Measurements from ENCODE around the gene ZNF333.

Gene ZNF333

GRCh38 chr19:14689598-14690503 is at the start of gene ZNF333:
Gene ZNF333, plus strand, starts transcription at chr19:14690048. Its CDS starts 3,444 bp downstream, at chr19:14693492.
- DNase-seq, result peak; percentile 72

- DNase-seq, result no peak
Observed at GRCh38 chr19:14648506-14648905, 41.3 kb upstream of the ZNF333 start.

GRCh38 chr19:14649020-14649419 is 40.8 kb upstream of the ZNF333 start:
- DNase-seq, result no peak

DNA sequence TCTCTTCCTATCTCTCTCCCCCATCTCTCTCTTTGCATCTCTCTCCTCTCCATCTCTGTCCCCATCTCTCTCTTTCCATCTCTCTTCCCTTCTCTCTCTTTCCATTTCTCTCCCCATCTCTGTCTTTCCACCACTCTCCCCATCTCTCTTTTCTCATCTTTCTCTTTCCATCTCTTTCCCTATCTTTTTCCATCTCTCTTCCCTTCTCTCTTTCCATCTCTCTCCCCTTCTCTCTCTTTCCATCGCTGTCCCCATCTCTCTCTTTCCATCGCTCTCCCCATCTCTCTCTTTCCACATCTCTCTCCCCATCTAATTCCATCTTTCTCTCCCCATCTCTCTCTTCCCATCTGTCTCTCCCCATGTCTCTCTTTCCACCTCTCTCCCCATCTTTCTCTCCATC is 39.7 kb upstream of the ZNF333 start:
- DNase-seq, result no peak

DNA sequence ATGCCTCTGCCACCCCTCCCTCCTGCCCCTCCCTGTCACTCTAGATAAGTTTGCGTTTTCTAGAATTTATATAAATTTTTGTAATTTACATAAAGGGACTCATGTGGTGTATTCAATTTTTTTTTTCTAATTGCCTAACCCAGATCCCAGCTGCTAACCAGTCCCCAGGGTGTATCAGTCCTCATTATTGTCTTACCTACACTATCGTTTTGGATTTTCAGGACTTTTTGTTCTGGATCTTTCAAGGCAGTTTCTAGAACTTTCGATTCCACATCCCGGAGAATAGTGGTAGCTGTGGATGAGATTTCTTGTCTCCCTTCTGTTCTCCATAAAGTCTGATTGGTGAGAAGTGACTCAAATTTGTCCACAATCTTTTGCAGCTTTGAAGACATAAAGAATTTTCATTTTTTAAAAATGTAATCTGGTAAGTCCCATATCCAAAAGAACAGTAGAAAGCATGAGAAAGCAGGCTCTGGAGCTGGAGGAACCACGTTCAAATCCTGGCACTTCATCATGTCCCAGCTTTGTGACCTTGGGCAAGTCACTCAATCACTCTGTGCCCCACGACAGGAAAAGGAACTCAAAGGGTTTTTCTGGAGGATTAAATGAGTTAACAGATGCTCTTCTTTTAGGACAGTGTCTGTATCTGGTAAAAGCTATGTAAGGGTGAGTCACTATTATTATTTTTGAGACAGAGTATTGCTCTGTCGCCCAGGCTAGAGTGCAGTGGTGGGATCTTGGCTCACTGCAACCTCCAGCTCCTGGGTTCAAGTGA is 34.9 kb upstream of the ZNF333 start:
- no peak for DNase-seq

- DNase-seq, result no peak
Observed at GRCh38 chr19:14655726-14656125, 34.1 kb upstream of the ZNF333 start.

DNA sequence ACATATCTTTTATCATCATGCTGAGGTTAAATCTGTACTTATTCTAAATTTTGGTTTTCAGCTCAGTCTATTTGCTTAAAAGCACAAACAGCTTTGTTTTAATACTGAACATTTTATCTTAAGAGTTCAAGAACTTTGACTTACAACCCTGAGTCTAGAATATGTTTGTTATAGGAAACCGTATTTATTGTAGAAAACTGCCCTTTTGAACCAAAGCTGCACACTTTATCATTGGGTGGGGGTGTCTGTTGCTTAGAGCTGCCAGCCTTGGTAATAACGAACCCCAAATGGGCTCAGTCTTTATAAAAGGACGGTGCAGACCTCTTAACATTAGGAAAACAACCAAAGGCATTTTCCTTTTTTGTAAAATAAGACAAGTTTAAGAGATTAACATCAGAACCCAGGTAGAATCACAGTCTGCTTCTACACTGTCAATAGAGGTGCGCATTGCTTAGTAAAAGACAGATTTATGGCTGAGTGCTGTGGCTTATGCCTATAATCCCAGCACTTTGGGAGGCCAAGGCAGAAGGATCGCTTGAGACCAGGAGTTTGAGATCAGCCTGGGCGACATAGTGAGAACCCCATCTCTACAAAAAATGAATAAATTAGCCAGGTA is 29.9 kb upstream of the ZNF333 start:
- DNase-seq, result no peak

DNA sequence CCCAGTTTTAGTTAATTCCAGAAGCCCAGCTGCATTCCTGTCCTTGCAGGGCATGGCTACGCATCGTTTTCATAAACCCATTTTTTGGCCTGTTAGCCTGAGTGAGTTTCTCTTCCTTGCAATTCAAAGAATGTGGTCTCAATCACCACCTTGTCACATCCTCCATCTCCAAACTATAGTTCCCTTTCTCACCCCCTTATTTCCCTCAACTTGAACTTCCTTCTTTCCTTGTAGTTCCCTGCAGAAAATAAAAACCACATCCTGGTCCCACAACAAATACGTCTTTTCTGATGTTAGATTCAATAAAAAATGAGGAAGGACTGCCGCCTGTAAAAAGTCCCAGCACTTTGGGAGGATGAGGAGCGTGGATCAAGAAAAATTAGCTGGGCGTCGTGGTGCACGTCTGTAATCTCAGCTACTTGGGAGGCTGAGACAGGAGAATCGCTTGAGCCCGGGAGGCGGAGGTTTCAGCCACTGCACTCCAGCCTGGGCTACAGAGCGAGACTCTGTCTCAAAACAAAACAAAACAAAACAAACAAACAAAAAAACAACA is 28.4 kb upstream of the ZNF333 start:
- DNase-seq, result no peak

- DNase-seq, result no peak
Observed at GRCh38 chr19:14669940-14670339, 19.9 kb upstream of the ZNF333 start.

- no peak for DNase-seq
Observed at GRCh38 chr19:14670408-14670807, 19.4 kb upstream of the ZNF333 start.

- DNase-seq, result no peak
Observed at GRCh38 chr19:14672188-14672872, 17.5 kb upstream of the ZNF333 start.

GRCh38 chr19:14673088-14673487 is 16.8 kb upstream of the ZNF333 start:
- no peak for DNase-seq

DNA sequence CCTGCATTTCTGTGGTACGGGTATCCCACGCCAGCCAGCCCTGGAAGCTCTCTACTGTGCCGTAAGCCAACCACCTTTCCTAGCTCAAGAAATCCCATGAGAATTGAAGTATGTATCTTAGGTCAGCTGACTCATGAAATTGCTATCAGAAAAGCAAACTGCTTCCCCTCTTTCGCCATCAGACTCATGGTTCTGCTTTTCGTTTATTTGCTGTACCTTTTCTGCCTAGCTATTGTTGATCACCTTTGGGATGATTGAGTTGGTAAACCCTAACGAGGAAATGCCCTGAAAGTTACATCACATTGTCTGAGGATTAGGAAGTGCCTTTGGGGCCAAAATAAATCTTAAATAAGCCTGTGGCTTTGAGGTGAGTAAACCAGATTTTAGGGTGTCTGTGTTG is 15.1 kb upstream of the ZNF333 start, which contains the start of gene ADGRE3:
TSS of gene ADGRE3 (minus strand) at position 81 of the 400 bp plus-strand sequence. CDS start at position 7, 74 bp downstream.
- DNase-seq, result no peak

DNA sequence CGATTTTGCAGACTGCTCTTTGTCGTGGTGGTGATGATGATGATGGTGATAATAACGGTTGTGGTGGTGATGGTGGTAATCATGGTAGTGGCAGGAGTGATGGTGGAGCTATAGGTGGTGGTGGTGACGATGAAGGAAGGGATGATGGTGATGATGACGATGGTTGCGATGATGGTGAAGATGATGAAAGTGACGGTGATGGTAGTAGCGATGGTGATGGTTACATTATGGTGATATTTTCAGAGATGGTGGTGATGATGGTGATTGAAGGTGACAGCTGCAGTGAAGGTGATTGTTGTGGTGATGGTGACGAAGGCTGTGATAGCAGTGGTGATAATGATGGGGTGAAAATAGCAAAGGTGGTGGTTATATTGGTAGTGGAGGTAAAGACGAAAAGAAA is 13.1 kb upstream of the ZNF333 start:
- DNase-seq, result no peak

- no peak for DNase-seq
Observed at GRCh38 chr19:14677464-14677863, 12.4 kb upstream of the ZNF333 start.

- DNase-seq, result no peak
Observed at GRCh38 chr19:14678199-14678598, 11.6 kb upstream of the ZNF333 start.

GRCh38 chr19:14682084-14682483 is 7.8 kb upstream of the ZNF333 start:
- no peak for DNase-seq

DNA sequence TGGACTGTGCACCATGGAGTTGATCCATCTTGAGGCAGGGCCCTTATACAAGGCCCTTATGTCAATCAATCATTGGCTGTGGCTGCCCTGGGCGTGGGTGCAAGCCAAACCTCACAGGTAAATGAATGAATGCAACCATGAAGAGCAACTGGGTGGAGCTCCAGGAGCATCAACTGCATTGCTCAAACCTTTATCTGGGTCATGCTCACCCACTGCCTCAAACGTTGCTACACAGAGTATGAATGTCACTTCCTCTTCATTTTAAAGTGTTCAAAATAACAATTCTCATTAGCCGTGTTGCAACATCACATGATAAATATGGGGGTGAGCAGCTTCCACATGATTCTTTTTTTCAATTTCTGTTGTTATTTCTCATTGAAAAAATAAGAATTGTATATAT is 6.4 kb upstream of the ZNF333 start:
- no peak for DNase-seq

DNA sequence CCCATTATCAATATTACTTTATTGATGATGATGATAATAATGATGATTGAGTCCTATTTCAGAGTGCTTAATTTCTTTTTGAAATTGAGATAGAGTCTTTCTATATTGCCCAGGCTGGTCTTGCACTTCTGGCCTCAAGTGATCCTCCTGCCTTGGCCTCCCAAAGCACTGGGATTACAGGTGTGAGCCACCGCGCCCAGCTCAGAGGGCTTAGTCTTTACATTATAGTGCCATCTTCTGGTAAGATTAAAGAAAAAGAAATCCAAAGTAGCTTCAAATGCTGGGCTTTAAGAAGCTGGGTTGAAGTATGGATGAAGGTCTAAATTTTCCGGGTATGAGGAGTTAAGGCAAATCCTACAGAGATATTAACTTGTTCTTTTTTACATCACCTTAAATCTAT is 3.4 kb upstream of the ZNF333 start:
- DNase-seq, result peak; percentile 8

- DNase-seq, result no peak
Observed at GRCh38 chr19:14694641-14695266, 4.9 kb downstream of the ZNF333 start.

GRCh38 chr19:14695471-14695870 is 5.6 kb downstream of the ZNF333 start:
- no peak for DNase-seq

- no peak for DNase-seq
Observed at GRCh38 chr19:14699641-14700040, 9.8 kb downstream of the ZNF333 start.
